ENCODE measurements around the gene VEPH1. TPM values are rescaled to one million over a fixed set of nuclear protein-coding genes. Genes with fewer than 3 reads are reported as not detected.

VEPH1 gene
- total and polyA plus RNA-seq, 11 donors, result 0.40 to 0.79 (median 0.45) TPM; not detected in 6

- H3K4me1 ChIP-seq, result no peaks in the 10 kb centered on the region
- no peak overlapping the region for H3K4me3 ChIP-seq
- intact Hi-C loops (cut with DNase I), result no loop called here
- DNase-seq (no peak), ATAC-seq (no peak)
- no peak overlapping the region for H3K27ac ChIP-seq
- TF ChIP-seq CTCF (IDR thresholded peaks at IDR 0.05), result no peak
- TF ChIP-seq POLR2A (IDR thresholded peaks at IDR 0.05), result no peak
- H3K36me3 ChIP-seq, result no peaks in the 10 kb centered on the region
- 60 to 87% (median 75%) methylated on average over 3 of the region's 3 CpGs for WGBS, 4 donors
- H3K27me3 ChIP-seq, result no peaks in the 10 kb centered on the region
- H3K9me3 ChIP-seq, result no peaks in the 10 kb centered on the region
Observed at GRCh38 chr3:157407769-157408168, 95.4 kb downstream of the VEPH1 start.

- WGBS, 4 donors, result 61 to 70% (median 66%) methylated on average over 5 of the region's 5 CpGs
- no peaks in the 10 kb centered on the region for H3K36me3 ChIP-seq
- intact Hi-C loops (cut with DNase I), result no loop called here
Observed at GRCh38 chr3:157406394-157406793, 96.8 kb downstream of the VEPH1 start.

GRCh38 chr3:157405457-157405856 is 97.8 kb downstream of the VEPH1 start:
- Histone ChIP-seq H3K9me3 (no peaks in the 10 kb centered on the region), H3K27ac (no peak overlapping the region), H3K36me3 (no peaks in the 10 kb centered on the region), H3K27me3 (peaks cover 0 to 3% (median 0%) of the 10 kb centered on the region in 9 donors), H3K4me1 (no peaks in the 10 kb centered on the region), H3K4me3 (no peak overlapping the region)
- no peak for TF ChIP-seq POLR2A (IDR thresholded peaks at IDR 0.05)
- TF ChIP-seq CTCF (IDR thresholded peaks at IDR 0.05), result no peak
- no peak for DNase-seq
- ATAC-seq, result no peak
- intact Hi-C loops (cut with DNase I), result no loop called here
- 37 to 54% (median 49%) methylated on average over 2 of the region's 2 CpGs for WGBS, 4 donors

More at GRCh38 chr3:157406394-157406793, 96.8 kb downstream of the VEPH1 start:
- Histone ChIP-seq H3K27me3 (peaks cover 0 to 3% (median 0%) of the 10 kb centered on the region in 9 donors), H3K4me1 (no peaks in the 10 kb centered on the region), H3K27ac (no peak overlapping the region), H3K4me3 (no peak overlapping the region), H3K9me3 (no peaks in the 10 kb centered on the region)
- no peak for ATAC-seq
- TF ChIP-seq POLR2A (IDR thresholded peaks at IDR 0.05), result no peak
- no peak for TF ChIP-seq CTCF (IDR thresholded peaks at IDR 0.05)
- no peak for DNase-seq

- WGBS, 4 donors, result 0 to 92% (median 26%) methylated on average over 1 of the region's 1 CpG
- Histone ChIP-seq H3K27me3 (peaks cover 0 to 3% (median 0%) of the 10 kb centered on the region in 9 donors), H3K4me1 (no peaks in the 10 kb centered on the region), H3K36me3 (no peaks in the 10 kb centered on the region), H3K4me3 (no peak overlapping the region), H3K9me3 (no peaks in the 10 kb centered on the region), H3K27ac (no peak overlapping the region)
- ATAC-seq (no peak), DNase-seq (no peak)
- no peak for TF ChIP-seq CTCF (IDR thresholded peaks at IDR 0.05)
- TF ChIP-seq POLR2A (IDR thresholded peaks at IDR 0.05), result no peak
- intact Hi-C loops (cut with DNase I), result no loop called here
Observed at GRCh38 chr3:157404381-157404780, 98.8 kb downstream of the VEPH1 start.
